ENCODE data around the gene DLGAP1. TPM values are rescaled to one million over a fixed set of nuclear protein-coding genes. Genes with fewer than 3 reads are reported as not detected.

DLGAP1 gene
- total and polyA plus RNA-seq, 2 of the 8 experiments (the other 6 are each of a cell fraction or from before 2014, with no cell fraction given): 11.8 to 16.9 TPM

- no peak for FAIRE-seq
- Histone ChIP-seq H3K4ac (replicated peaks; ENCODE audit: insufficient read length, low read depth, low read length) (no peak overlapping the region), H4K5ac (ENCODE audit: insufficient read length, low read depth, low read length) (no peak overlapping the region)
These were observed 732.3 kb downstream of the DLGAP1 start for GRCh38 chr18:3722649-3723433.

More at GRCh38 chr18:3722649-3723433, 732.3 kb downstream of the DLGAP1 start:
- ChIA-PET CTCF (ENCODE audit: partially characterized antibody) (interaction anchor here (1.0 to 3.1 kb wide), 7 partner anchors 8 to 271 kb away, joined by 3 to 7 read pairs (median 5); no protein-coding TSS in a partner anchor), POLR2A (ENCODE audit: partially characterized antibody) (interaction anchor here (0.6 to 1.1 kb wide), 3 partner anchors 9 to 1577 kb away, joined by 3 read pairs; no protein-coding TSS in a partner anchor)
- no peaks in the 10 kb centered on the region for H3K79me2 ChIP-seq (ENCODE audit: control insufficient read depth in 1 of 2, insufficient read depth in 2 of 2, low read length in 2 of 2)
- H3K27ac ChIP-seq (ENCODE audit: low read depth, low read length): no peak overlapping the region
- no peaks in the 10 kb centered on the region for H3K9me3 ChIP-seq (ENCODE audit: insufficient read depth in 2 of 2, low read depth in 1 of 2, low read length in 1 of 2)
- no peak overlapping the region for H4K91ac ChIP-seq (replicated peaks; ENCODE audit: insufficient read length, low read length)
- H2BK120ac ChIP-seq (replicated peaks; ENCODE audit: low read depth, low read length): no peak overlapping the region
- H2BK5ac ChIP-seq (ENCODE audit: low read depth, low read length): no peak overlapping the region
- no peaks in the 10 kb centered on the region for H4K20me1 ChIP-seq (replicated peaks in 1 of 2; ENCODE audit: control insufficient read depth in 1 of 2, insufficient read depth in 2 of 2, low read length in 2 of 2)
- H3K14ac ChIP-seq (ENCODE audit: insufficient read length): no peak overlapping the region
- no peak overlapping the region for H3K56ac ChIP-seq (replicated peaks; ENCODE audit: insufficient read length, low read depth, low read length)
- no peaks in the 10 kb centered on the region for H3K79me1 ChIP-seq (ENCODE audit: low read depth, low read length)
- no peak overlapping the region for H2BK20ac ChIP-seq (ENCODE audit: low read length)
- H2AFZ ChIP-seq (ENCODE audit: low read length): no peak overlapping the region
- no peaks in the 10 kb centered on the region for H3K36me3 ChIP-seq (ENCODE audit: control insufficient read depth in 2 of 4, insufficient read depth in 4 of 4, low read length in 3 of 4)
- H4K8ac ChIP-seq (ENCODE audit: extremely low read depth, insufficient read depth, low read length): no peak overlapping the region
- H3K4me1 ChIP-seq (replicated peaks in 1 of 4; ENCODE audit: control insufficient read depth in 3 of 4, insufficient read depth in 4 of 4, low read length in 3 of 4): peaks cover 0 to 14% (median 8%) of the 10 kb centered on the region in 4 experiments; a peak in 5 of 7 replicates
- DNase-seq (ENCODE audit: low read depth in 1 of 2, low spot score in 2 of 2): no peak
- H3K4me3 ChIP-seq (ENCODE audit: extremely low read depth in 1 of 4, insufficient read depth in 2 of 4, low read depth in 3 of 4, low read length in 4 of 4): no peak overlapping the region
- TF ChIP-seq CTCF (IDR thresholded peaks at IDR 0.05; ENCODE audit: control extremely low read depth in 1 of 3, insufficient read depth in 1 of 3, low read depth in 1 of 3, low read length in 3 of 3) (no peak), MAFK (IDR thresholded peaks at IDR 0.05; ENCODE audit: low read depth, low read length) (peak; percentile 98)
- H2BK12ac ChIP-seq (ENCODE audit: low read depth, low read length): no peak overlapping the region
- H3K23me2 ChIP-seq (ENCODE audit: low read depth, low read length): no peaks in the 10 kb centered on the region
- WGBS, 2 experiments (ENCODE audit: extremely low coverage in 1 of 2, insufficient coverage in 1 of 2, insufficient read length in 1 of 2, insufficient replicate concordance in 2 of 2, low coverage in 1 of 2, low lambda C conversion rate in 2 of 2, missing lambda C conversion rate in 1 of 2): 89% methylated on average over 5 of the region's 5 CpGs; no CpG with 5 or more reads in 1 of the 2 experiments
- no peak overlapping the region for H2BK15ac ChIP-seq (ENCODE audit: low read length)
- H2AK5ac ChIP-seq (ENCODE audit: low read depth, low read length): no peak overlapping the region
- H3K4me2 ChIP-seq (ENCODE audit: insufficient read depth in 1 of 2, low read depth in 2 of 2, low read length in 2 of 2): no peak overlapping the region
- H3K9ac ChIP-seq (replicated peaks in 1 of 4; ENCODE audit: extremely low read depth in 1 of 4, low read depth in 3 of 4, low read length in 3 of 4): no peak overlapping the region
- H3K27me3 ChIP-seq (replicated peaks in 1 of 4; ENCODE audit: control insufficient read depth in 3 of 4, extremely low read depth in 1 of 4, insufficient read depth in 3 of 4, low read length in 3 of 4): no peaks in the 10 kb centered on the region
- no peak overlapping the region for H3K23ac ChIP-seq (ENCODE audit: insufficient read length)
- H3K18ac ChIP-seq (ENCODE audit: extremely low read depth, low read length): no peak overlapping the region
